Body of pancreas (tissue), 4 donors: ENCODE results near the gene NPR2.

ENCODE experiments used
- POLR2A ChIP-seq, 3 donors: fragments of 450-650 bp; IDR thresholded peaks; one replicate each; pipeline ENCODE4 v1.6.1; 2016; ENCODE audit warnings: antibody characterized with exemption in 3 of 3, mild to moderate bottlenecking in 2 of 3
- TF ChIP-seq, protein P1 (sequence below), 7 experiments: fragments of 450-650 bp in 4 of 7; fragments of 200-600 bp in 3 of 7; sonication (generic) in 3 of 7; IDR thresholded peaks; one replicate each; pipeline ENCODE4 v1.5.1; 2016 to 2019; ENCODE audit warnings: antibody characterized with exemption in 7 of 7

DNA sequence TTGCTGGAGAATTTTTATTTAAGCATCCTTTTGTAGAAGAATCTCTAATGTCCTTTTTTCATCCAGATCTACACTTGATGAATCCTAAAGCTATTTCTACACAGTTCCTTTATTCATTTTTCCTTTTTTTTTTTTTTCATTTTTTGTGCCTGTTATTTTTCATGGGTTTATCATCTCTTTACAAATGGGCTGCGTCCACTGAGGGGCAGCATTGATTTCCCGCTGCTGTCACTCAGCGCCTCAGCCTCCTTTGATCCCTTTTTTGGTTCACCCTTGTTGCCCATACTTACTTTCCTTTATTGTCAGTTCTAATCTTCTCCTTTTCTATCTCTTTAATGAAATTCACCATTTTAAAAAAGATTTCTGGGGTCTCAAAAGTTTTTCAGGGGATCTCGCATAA, 31.6 kb upstream of the NPR2 start:
- TF ChIP-seq, protein P1, sequence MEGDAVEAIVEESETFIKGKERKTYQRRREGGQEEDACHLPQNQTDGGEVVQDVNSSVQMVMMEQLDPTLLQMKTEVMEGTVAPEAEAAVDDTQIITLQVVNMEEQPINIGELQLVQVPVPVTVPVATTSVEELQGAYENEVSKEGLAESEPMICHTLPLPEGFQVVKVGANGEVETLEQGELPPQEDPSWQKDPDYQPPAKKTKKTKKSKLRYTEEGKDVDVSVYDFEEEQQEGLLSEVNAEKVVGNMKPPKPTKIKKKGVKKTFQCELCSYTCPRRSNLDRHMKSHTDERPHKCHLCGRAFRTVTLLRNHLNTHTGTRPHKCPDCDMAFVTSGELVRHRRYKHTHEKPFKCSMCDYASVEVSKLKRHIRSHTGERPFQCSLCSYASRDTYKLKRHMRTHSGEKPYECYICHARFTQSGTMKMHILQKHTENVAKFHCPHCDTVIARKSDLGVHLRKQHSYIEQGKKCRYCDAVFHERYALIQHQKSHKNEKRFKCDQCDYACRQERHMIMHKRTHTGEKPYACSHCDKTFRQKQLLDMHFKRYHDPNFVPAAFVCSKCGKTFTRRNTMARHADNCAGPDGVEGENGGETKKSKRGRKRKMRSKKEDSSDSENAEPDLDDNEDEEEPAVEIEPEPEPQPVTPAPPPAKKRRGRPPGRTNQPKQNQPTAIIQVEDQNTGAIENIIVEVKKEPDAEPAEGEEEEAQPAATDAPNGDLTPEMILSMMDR (IDR thresholded peaks at IDR 0.05) = no peak
- no peak for TF ChIP-seq POLR2A (IDR thresholded peaks at IDR 0.05)
